Adrenal gland (tissue), 12 donors: ENCODE measurements around the gene ECT2. TPM values are rescaled to one million over a fixed set of nuclear protein-coding genes. Genes with fewer than 3 reads are reported as not detected.
"Not testable (repeated sequence)": the region's sequence is repeated elsewhere in the genome, so short reads cannot be mapped to it uniquely, and the experiment has no call there.

ENCODE experiments used
- DNase-seq, 7 donors: peaks; one replicate each; pipeline ENCODE4 v3.0.0-alpha.2; 2019 to 2020
- H3K27ac ChIP-seq, 5 donors: fragments of 200-600 bp; sonication (generic) in 4 of 5; 1 replicate in 3 of 5; 2 replicates in 2 of 5; pipeline versions ENCODE4 v1.5.1 to v1.8.0; 2016 to 2020; ENCODE audit warnings: mild to moderate bottlenecking in 1 of 5
- H3K27me3 ChIP-seq: fragments of 200-600 bp; 2 replicates; pipeline ENCODE4 v1.8.0; 2021
- H3K36me3 ChIP-seq, 2 donors: fragments of 200-600 bp; replicated peaks in 1 of 2; 1 replicate in 1 of 2; 2 replicates in 1 of 2; pipeline versions ENCODE4 v1.5.1 to v1.8.0; 2018 to 2022
- H3K4me1 ChIP-seq, 2 donors: fragments of 200-600 bp; replicated peaks in 1 of 2; 1 replicate in 1 of 2; 2 replicates in 1 of 2; pipeline versions ENCODE4 v1.5.1 to v1.8.0; 2018 to 2021
- H3K4me3 ChIP-seq, 4 donors: fragments of 200-600 bp; sonication (generic) in 3 of 4; one replicate each; pipeline ENCODE4 v1.5.1; 2016 to 2018
- H3K9me3 ChIP-seq, 3 donors: fragments of 200-600 bp; sonication (generic) in 1 of 3; replicated peaks in 1 of 3; 1 replicate in 2 of 3; 2 replicates in 1 of 3; pipeline versions ENCODE4 v1.5.1 to v1.8.0; 2016 to 2021
- POLR2A ChIP-seq, 2 donors: fragments of 450-650 bp; IDR thresholded peaks; one replicate each; pipeline ENCODE4 v1.6.1; 2017; ENCODE audit warnings: antibody characterized with exemption in 2 of 2, mild to moderate bottlenecking in 2 of 2, moderate library complexity in 1 of 2
- WGBS, 4 donors: extraction: QIAGEN DNeasy Blood & Tissue Kit in 2 of 4; methylation state at CpG; one replicate each; pipeline versions ENCODE4 v1.1.5 to v1.1.7; 2013 to 2017; 5-methylcytosine and 5-hydroxymethylcytosine counted together
- intact Hi-C, 2 donors: fragments of 100-400 bp; cut with DNase I; formaldehyde crosslinking; loops; one replicate each; pipeline versions ENCODE4 v1.14.1 to v1.15.0; 2022 to 2023
- polyA plus RNA-seq, 3 donors: library from polyadenylated mRNA; stranded (reverse); fragments of 200-250 nt in 2 of 3; fragments of 350-450 nt in 1 of 3; fragmentation: Illumina TruSeq in 1 of 3; extraction: RNeasy Lipid Tissue Mini Kit (QIAGEN cat#74804) in 1 of 3; gene quantifications; one replicate each; pipeline ENCODE4 v1.2.3, GENCODE V29; 2013 to 2014
- total RNA-seq, 9 donors: library from RNA; depleted of rRNA in 4 of 9; stranded (reverse); fragments of >200 nt in 4 of 9; fragments of 120-200 nt in 1 of 9; fragmentation: NEBNext Ultra II Directional in 1 of 9; extraction: Animal tissue kit (Norgen Biotek cat#: 25700) in 1 of 9; gene quantifications; one replicate each; pipeline versions ENCODE4 v1.1.0 to v1.2.4, GENCODE V29; 2013 to 2023
- TF ChIP-seq, protein P1 (sequence below), 6 experiments: fragments of 450-650 bp in 4 of 6; fragments of 200-600 bp in 2 of 6; sonication (generic) in 1 of 6; IDR thresholded peaks; 1 replicate in 5 of 6; 2 replicates in 1 of 6; pipeline versions ENCODE4 v1.5.1 to v1.8.0; 2016 to 2021; ENCODE audit warnings: antibody characterized with exemption in 6 of 6, mild to moderate bottlenecking in 2 of 6, moderate library complexity in 1 of 6
- donor health status: healthy with polysubstance abuse.
- donor health status: Bipolar disorder and iron deficiency.
- donor health status: DM: yes; HTN: yes; CAD: no.
- donor health status: DM: no; HTN: no; CAD: no.
- donor health status: DM: no; HTN: no; CAD: no.
- donor health status: DM: yes; HTN: yes; CAD: no.

ECT2 gene
- total and polyA plus RNA-seq, 12 donors: 1.4 to 19.7 (median 6.5) TPM

DNA sequence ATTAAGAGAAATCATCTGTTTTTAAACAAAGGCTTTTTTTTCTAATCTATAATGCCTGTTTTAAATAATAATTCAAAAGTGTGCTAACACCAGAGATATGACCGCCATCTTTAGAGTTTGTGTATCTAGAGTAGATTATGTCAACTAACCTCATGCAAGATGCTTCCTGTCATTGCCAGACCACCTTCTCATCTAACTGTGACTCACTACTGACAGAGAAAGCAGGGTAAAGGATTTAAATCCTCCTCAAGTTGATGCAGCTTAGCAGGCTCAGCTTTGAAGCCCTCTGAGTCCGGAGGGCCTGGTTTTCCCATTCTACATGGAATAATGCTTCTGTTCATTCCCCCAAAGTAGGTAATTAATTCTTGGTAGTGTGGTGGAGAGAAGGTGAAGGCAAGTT, 108.5 kb downstream of the ECT2 start:
- 86 to 92% (median 87%) methylated on average over 2 of the region's 2 CpGs for WGBS, 4 donors
- no peak overlapping the region for H3K27ac ChIP-seq
- TF ChIP-seq, protein P1, sequence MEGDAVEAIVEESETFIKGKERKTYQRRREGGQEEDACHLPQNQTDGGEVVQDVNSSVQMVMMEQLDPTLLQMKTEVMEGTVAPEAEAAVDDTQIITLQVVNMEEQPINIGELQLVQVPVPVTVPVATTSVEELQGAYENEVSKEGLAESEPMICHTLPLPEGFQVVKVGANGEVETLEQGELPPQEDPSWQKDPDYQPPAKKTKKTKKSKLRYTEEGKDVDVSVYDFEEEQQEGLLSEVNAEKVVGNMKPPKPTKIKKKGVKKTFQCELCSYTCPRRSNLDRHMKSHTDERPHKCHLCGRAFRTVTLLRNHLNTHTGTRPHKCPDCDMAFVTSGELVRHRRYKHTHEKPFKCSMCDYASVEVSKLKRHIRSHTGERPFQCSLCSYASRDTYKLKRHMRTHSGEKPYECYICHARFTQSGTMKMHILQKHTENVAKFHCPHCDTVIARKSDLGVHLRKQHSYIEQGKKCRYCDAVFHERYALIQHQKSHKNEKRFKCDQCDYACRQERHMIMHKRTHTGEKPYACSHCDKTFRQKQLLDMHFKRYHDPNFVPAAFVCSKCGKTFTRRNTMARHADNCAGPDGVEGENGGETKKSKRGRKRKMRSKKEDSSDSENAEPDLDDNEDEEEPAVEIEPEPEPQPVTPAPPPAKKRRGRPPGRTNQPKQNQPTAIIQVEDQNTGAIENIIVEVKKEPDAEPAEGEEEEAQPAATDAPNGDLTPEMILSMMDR (IDR thresholded peaks at IDR 0.05): no peak
- no peak for TF ChIP-seq POLR2A (IDR thresholded peaks at IDR 0.05)
- H3K4me3 ChIP-seq: no peak overlapping the region
- intact Hi-C loops: no loop called here
- H3K27me3 ChIP-seq: no peaks in the 10 kb centered on the region
- peaks cover 0 to 31% of the 10 kb centered on the region in 2 donors for H3K4me1 ChIP-seq
- no peaks in the 10 kb centered on the region for H3K36me3 ChIP-seq
- H3K9me3 ChIP-seq: no peaks in the 10 kb centered on the region
- DNase-seq: no peak

DNA sequence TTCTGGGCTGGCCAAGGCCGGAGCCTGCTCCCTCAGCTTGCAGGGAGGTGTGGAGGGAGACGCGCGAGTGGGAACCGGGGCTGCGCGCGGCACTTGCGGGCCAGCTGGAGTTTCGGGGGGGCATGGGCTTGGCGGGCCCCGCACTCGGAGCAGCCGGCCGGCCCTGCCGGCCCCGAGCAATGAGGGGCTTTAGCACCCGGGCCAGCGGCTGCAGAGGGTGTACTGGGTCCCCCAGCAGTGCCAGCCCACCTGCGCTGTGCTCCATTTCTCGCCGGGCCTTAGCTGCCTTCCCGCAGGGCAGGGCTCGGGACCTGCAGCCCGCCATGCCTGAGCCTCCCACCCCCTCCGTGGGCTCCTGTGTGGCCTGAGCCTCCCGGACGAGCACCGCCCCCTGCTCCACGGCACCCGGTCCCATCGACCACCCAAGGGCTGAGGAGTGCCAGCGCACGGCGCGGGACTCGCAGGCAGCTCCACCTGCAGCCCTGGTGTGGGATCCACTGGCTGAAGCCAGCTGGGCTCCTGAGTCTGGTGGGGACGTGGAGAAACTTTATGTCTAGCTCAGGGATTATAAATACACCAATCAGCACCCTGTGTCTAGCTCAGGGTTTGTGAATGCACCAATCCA, 116.3 kb downstream of the ECT2 start:
- intact Hi-C loops, H3K27ac ChIP-seq: not testable (repeated sequence)
- 91 to 94% (median 93%) methylated on average over 14 to 38 of the region's 38 CpGs for WGBS, 4 donors

DNA sequence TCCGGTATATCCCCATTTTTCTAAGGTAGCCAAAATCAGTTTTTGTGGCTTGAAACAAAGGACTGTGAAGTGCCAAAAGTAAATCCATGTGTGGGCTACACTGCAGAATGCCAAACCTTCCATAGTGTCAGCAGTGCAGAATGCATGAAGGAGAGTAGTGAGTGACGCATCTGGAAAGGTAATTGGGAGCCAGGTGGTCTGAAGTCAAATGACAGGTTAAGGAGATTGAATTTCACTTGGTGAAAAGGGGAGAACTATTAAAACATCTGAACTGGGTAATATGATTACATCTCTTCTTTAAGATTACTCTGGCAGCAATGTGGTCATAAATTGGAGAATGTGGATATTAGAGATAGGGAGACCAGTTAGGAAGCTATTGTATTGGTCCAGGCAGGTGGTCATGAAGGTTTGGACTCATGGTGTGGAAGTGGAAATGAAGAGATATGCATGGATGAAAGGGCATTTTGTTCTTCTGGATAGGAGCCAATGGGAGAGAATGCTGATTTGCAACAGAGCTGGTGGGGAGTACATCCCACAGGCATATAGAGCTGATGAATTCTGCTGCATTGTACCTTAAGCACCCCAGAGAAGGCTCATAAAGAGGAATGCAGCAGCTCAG, 118.2 kb downstream of the ECT2 start:
- Histone ChIP-seq H3K9me3 (no peaks in the 10 kb centered on the region), H3K4me3 (no peak overlapping the region), H3K4me1 (peaks cover 0 to 14% of the 10 kb centered on the region in 2 donors), H3K36me3 (no peaks in the 10 kb centered on the region), H3K27me3 (no peaks in the 10 kb centered on the region), H3K27ac (no peak overlapping the region)
- 90 to 97% (median 92%) methylated on average over 2 of the region's 2 CpGs for WGBS, 4 donors
- no peak for TF ChIP-seq POLR2A (IDR thresholded peaks at IDR 0.05)
- TF ChIP-seq, protein P1 (IDR thresholded peaks at IDR 0.05): no peak
- DNase-seq: no peak
- intact Hi-C loops: no loop called here

More for the DNA sequence above, 116.3 kb downstream of the ECT2 start:
- H3K4me3 ChIP-seq, DNase-seq, H3K36me3 ChIP-seq, H3K27me3 ChIP-seq, H3K9me3 ChIP-seq: not testable (repeated sequence)
- peaks cover 0 to 14% of the 10 kb centered on the region in 2 donors for H3K4me1 ChIP-seq

DNA sequence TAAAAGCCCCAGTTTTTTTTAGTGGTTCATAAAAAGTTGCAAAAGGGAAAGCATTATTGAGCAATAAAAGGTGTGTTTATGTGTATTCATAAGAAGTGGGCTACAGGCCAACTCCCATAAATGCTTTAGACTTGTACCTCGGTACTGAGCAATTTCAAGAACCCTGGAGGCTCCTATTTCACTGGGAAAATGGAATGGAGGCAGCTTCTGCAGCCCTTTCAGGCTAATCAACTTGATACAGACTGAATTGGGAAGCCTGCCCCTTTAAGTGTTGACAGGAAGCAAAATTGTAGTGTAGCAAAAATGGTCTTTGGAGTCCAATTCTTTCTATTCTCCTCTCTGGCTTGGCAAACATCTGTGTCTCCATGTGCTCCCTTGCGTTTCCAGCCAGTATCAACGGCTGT, 118.8 kb downstream of the ECT2 start:
- TF ChIP-seq, protein P1 (IDR thresholded peaks at IDR 0.05): no peak
- TF ChIP-seq POLR2A (IDR thresholded peaks at IDR 0.05): no peak
- WGBS, 4 donors: 36 to 50% (median 41%) methylated on average over 3 of the region's 3 CpGs
- H3K27me3 ChIP-seq: no peaks in the 10 kb centered on the region
- H3K36me3 ChIP-seq: no peaks in the 10 kb centered on the region
- peak overlapping the region in 1 of 5 donors; percentile 48 for H3K27ac ChIP-seq
- no peaks in the 10 kb centered on the region for H3K9me3 ChIP-seq
- H3K4me3 ChIP-seq: no peak overlapping the region
- intact Hi-C loops: no loop called here
- peak in 1 of 7 donors; percentile 22 for DNase-seq
- peaks cover 0 to 14% of the 10 kb centered on the region in 2 donors for H3K4me1 ChIP-seq
